ENCODE data around the gene HPCAL1. TPM values are rescaled to one million over a fixed set of nuclear protein-coding genes. Genes with fewer than 3 reads are reported as not detected.

The HPCAL1 gene
- total RNA-seq, 4 donors from 2014 or later, result 34.5 to 54.2 (median 41.3) TPM

GRCh38 chr2:10428924-10429323 is 126.2 kb downstream of the HPCAL1 start:
- no peak for DNase-seq (ENCODE audit: extremely low spot score)
- peaks cover 5 to 44% (median 33%) of the 10 kb centered on the region in 4 donors for H3K36me3 ChIP-seq
- peaks cover 0 to 22% (median 4%) of the 10 kb centered on the region in 4 donors for H3K27me3 ChIP-seq
- intact Hi-C loops (cut with DNase I), result no loop called here
- H3K9me3 ChIP-seq, result no peaks in the 10 kb centered on the region
- no peak overlapping the region for H3K4me3 ChIP-seq
- TF ChIP-seq POLR2AphosphoS5 (IDR thresholded peaks at IDR 0.05) (no peak), EP300 (IDR thresholded peaks at IDR 0.05) (no peak), POLR2A (IDR thresholded peaks at IDR 0.05; ENCODE audit: low read depth) (no peak)
- H3K27ac ChIP-seq (replicated peaks in 1 of 4), result no peak overlapping the region
- WGBS, result 87% methylated on average over 3 of the region's 3 CpGs
- H3K4me1 ChIP-seq, result peaks cover 9 to 31% (median 27%) of the 10 kb centered on the region in 4 donors

GRCh38 chr2:10430886-10431622 is 128.3 kb downstream of the HPCAL1 start:
- Histone ChIP-seq H3K9me3 (no peaks in the 10 kb centered on the region), H3K27ac (replicated peaks in 1 of 4) (no peak overlapping the region), H3K36me3 (peaks cover 0 to 24% (median 12%) of the 10 kb centered on the region in 4 donors), H3K27me3 (peaks cover 0 to 30% (median 4%) of the 10 kb centered on the region in 4 donors), H3K4me3 (no peak overlapping the region), H3K4me1 (peaks cover 12 to 40% (median 36%) of the 10 kb centered on the region in 4 donors)
- intact Hi-C loops (cut with DNase I), result loop anchor here (5.0 kb wide), 1 partner anchor 359 kb away; no protein-coding TSS in a partner anchor
- DNase-seq (ENCODE audit: extremely low spot score), result no peak
- 81% methylated on average over 8 of the region's 8 CpGs for WGBS
- no peak for TF ChIP-seq POLR2A (IDR thresholded peaks at IDR 0.05; ENCODE audit: low read depth)
- no peak for TF ChIP-seq EP300 (IDR thresholded peaks at IDR 0.05)
- no peak for TF ChIP-seq POLR2AphosphoS5 (IDR thresholded peaks at IDR 0.05)
- TF ChIP-seq CTCF (IDR thresholded peaks at IDR 0.05), result no peak

GRCh38 chr2:10431797-10432196 is 129.1 kb downstream of the HPCAL1 start:
- WGBS, result 72% methylated on average over 12 of the region's 16 CpGs
- intact Hi-C loops (cut with DNase I), result loop anchor here (5.0 kb wide), 1 partner anchor 359 kb away; no protein-coding TSS in a partner anchor
- no peak for TF ChIP-seq POLR2A (IDR thresholded peaks at IDR 0.05; ENCODE audit: low read depth)
- no peak for TF ChIP-seq POLR2AphosphoS5 (IDR thresholded peaks at IDR 0.05)
- no peak for TF ChIP-seq EP300 (IDR thresholded peaks at IDR 0.05)
- no peak for TF ChIP-seq CTCF (IDR thresholded peaks at IDR 0.05)
- Histone ChIP-seq H3K4me1 (peaks cover 12 to 39% (median 36%) of the 10 kb centered on the region in 4 donors), H3K9me3 (no peaks in the 10 kb centered on the region), H3K27me3 (peaks cover 0 to 30% (median 4%) of the 10 kb centered on the region in 4 donors), H3K36me3 (peaks cover 0 to 17% (median 6%) of the 10 kb centered on the region in 4 donors), H3K4me3 (peak overlapping the region in 3 of 4 donors; percentile 35 to 60 (median 43)), H3K27ac (replicated peaks in 1 of 4) (no peak overlapping the region)
- DNase-seq (ENCODE audit: extremely low spot score), result no peak

GRCh38 chr2:10432311-10433181 is 129.8 kb downstream of the HPCAL1 start:
- Histone ChIP-seq H3K4me1 (peaks cover 12 to 33% (median 29%) of the 10 kb centered on the region in 4 donors), H3K4me3 (peak overlapping the region in 3 of 4 donors; percentile 35 to 60 (median 43)), H3K27ac (replicated peaks in 1 of 4) (no peak overlapping the region), H3K27me3 (peaks cover 0 to 30% (median 4%) of the 10 kb centered on the region in 4 donors), H3K36me3 (peaks cover 0 to 9% (median 2%) of the 10 kb centered on the region in 4 donors), H3K9me3 (no peaks in the 10 kb centered on the region)
- intact Hi-C loops (cut with DNase I), result loop anchor here (5.0 kb wide), 1 partner anchor 360 kb away; no protein-coding TSS in a partner anchor
- TF ChIP-seq POLR2A (IDR thresholded peaks at IDR 0.05; ENCODE audit: low read depth) (no peak), EP300 (IDR thresholded peaks at IDR 0.05) (no peak), POLR2AphosphoS5 (IDR thresholded peaks at IDR 0.05) (no peak), CTCF (IDR thresholded peaks at IDR 0.05) (no peak)
- WGBS, result 52% methylated on average over 13 of the region's 49 CpGs
- no peak for DNase-seq (ENCODE audit: extremely low spot score)
